GM12874 (cell line): ENCODE results near the gene GMPR2.

Experiments
- TF ChIP-seq, protein P1 (sequence below): IDR thresholded peaks from 2 replicates; pipeline ENCODE4 v1.5.1; 2011; ENCODE audit warnings: low read depth, mild to moderate bottlenecking, control low read depth, low read length, moderate library complexity; ENCODE audit not compliant: insufficient read depth

Gene GMPR2

DNA sequence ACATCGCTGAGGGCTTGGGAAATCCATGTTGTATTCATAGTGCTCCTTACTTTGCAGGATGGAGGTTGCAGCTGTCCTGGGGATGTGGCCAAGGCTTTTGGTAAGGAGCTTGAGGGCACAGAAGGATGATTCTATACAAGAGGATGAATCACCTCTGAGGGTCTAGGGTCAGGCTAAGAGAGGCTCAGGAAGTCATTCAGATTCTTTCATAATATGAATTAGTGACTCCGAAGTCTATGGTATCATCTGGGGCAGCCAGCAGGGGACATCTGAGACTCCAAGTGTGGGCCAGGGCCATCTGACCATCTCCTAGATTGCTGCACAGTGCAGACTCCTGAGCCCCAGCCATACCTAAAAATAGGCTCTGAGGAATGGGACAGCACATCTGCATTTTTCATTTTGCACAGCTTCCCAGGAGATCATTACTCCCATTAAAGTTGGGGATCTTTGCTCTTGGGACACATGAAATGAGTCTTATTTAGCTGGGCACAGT lies 4.8 kb downstream of the GMPR2 start:
- TF ChIP-seq, protein P1, sequence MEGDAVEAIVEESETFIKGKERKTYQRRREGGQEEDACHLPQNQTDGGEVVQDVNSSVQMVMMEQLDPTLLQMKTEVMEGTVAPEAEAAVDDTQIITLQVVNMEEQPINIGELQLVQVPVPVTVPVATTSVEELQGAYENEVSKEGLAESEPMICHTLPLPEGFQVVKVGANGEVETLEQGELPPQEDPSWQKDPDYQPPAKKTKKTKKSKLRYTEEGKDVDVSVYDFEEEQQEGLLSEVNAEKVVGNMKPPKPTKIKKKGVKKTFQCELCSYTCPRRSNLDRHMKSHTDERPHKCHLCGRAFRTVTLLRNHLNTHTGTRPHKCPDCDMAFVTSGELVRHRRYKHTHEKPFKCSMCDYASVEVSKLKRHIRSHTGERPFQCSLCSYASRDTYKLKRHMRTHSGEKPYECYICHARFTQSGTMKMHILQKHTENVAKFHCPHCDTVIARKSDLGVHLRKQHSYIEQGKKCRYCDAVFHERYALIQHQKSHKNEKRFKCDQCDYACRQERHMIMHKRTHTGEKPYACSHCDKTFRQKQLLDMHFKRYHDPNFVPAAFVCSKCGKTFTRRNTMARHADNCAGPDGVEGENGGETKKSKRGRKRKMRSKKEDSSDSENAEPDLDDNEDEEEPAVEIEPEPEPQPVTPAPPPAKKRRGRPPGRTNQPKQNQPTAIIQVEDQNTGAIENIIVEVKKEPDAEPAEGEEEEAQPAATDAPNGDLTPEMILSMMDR: no peak

DNA sequence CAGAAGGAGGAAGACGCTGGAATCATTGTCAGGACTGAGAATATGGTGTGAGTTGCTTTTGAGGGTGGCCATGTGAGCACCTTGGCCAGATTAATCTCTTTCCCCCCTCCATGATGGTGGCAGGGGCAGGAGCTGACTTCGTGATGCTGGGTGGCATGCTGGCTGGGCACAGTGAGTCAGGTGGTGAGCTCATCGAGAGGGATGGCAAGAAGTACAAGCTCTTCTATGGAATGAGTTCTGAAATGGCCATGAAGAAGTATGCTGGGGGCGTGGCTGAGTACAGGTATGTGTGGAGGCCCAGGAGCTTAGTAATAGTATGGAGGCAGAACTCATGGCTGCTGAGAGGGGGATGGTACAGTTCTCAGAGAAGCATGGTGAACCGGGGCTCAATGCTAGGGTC lies 5.4 kb downstream of the GMPR2 start:
- TF ChIP-seq, protein P1: no peak

DNA sequence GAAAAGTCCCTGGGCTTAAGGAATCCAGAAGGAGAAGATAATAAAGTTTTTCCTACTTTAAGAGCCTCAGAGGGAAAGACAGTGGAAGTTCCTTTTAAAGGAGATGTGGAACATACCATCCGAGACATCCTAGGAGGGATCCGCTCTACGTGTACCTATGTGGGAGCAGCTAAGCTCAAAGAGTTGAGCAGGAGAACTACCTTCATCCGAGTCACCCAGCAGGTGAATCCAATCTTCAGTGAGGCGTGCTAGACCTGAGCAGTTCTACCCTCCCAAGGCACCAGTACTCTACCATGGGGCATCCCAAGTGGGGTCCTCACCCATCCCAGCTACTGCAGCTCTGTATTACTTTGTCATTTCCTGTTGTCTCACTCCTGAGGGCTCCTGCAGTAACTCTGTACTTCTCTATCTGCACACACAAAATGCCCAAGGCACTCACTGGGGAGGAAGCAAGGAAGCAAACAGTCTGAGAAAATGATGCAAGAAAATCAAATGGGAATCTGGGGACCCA lies 5.9 kb downstream of the GMPR2 start:
- TF ChIP-seq, protein P1: no peak

DNA sequence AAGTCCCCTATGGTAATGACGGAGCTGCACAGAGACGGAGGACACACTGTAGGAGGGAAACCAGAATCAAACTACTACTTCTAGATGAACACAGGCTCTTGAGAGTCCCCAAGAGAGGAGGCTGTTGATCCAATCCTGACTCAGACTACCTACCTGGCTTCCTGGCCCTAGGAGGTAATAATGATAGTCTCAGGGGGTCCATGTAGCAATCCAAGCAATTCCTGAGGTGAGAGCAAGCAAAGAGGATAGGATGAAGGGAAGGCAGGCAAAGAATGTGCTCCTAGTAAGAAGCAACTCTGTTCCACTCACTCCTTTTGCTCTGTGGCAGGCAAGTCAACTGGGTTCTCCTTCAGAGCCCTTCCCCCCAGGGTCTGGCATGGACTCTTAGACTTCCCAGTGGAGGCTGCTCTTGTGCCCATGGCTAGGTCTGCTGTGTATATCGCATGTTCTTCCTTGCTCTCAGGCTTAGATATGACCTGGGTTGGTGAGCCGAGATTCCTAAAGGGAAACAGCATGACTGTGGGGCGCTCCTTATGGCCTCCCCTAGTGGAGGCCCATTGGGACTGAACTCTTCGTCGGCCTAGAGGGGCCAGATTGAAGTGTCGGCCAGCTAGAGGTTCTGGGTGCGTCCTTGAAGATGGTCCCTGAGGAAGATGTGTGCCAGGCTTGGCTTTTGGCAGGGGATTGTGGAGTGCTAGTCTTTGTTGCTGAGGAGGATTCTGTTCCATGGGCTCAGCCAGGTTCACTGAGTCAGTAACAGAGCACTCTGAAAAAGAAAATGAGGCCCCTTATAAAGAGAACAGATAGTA lies 7.6 kb downstream of the GMPR2 start:
- TF ChIP-seq, protein P1: no peak

DNA sequence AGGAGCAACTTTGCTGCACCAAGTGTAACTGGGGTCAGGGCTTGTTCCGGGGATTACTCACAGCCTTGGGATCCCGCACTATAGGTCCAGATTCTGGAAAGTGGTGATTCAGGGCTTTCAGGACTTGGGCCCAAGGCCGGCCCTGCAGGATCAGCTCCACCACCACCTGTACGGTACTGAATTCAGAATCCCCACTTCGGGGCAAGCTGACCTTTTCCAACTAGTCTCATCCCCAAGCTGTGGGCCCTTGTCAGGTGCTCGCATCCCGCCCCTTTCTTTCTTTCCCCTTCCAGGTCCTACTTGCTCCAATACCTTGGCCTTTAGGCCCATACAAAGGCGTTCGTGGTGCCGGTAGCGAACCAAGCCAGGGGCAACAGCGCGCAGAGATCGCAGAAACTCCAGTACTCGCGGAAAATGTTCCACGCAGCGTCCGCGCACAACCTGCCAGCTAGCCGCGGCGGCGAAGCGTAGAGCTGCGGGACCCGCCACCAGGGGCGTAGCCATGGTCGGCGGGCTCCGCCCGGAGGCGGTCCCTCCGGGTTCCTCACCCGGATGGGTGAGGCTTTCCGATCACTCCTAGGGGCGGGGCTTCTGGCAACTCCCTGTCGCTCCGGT lies 9.2 kb downstream of the GMPR2 start:
- TF ChIP-seq, protein P1: peak; percentile 54

DNA sequence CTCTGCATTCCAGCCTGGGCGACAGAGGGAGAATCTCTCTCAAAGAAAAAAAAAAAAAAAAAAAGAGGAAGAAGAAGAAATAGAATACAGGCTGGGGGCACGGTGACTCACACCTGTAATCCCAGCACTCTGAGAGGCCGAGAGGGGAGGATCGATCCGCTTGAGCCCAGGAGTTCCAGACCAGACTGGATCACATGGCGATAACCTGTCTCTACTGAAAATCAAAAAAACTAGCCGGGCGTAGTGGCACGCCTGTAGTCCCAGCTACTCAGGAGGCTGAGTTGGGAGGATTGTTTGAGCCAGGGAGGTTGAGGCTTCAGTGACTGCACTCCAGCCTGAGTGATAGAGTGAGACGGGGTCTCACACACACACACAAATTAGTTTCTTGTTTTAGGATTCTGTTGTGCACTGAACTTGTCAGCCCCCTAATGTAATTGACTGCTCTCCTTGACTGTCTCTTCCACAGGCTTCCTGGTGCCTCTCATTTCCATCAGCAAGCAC lies 10.7 kb downstream of the GMPR2 start:
- TF ChIP-seq, protein P1: no peak

DNA sequence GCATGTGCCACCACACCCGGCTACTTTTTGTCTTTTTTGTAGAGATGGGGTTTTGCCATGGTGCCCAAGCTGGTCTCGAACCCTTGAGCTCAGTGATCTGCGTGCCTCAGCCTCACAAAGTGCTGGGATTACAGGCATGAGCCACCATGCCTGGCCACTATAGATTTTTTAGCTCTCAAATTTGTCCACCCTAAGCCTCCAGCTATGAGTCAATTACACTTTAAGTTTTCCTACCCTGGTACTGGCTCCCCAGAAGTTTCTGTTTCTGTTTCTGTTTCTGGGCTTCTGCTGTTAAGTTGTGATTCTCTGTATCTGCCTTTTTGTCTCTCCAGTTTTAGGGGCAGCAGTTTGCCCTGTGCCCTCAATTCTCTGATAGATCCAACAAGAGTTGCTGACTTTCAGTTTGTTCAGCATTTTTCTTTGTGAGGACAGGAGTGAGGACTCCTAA lies 14.1 kb downstream of the GMPR2 start:
- TF ChIP-seq, protein P1: no peak
